NCI-H2227 (cell line): ENCODE results near the gene DAB1.
A peak's percentile ranks its signal among the peaks of the same experiment; 100 is the strongest.

Experiments
- DNase-seq: peaks from one replicate; lab custom pipeline; 2025; ENCODE audit not compliant: unreplicated experiment; lab: John Stamatoyannopoulos, UW

The DAB1 gene

GRCh38 chr1:57423656-57424211 lies at the start of gene DAB1:
Gene DAB1 (minus strand): TSS chr1:57424060. CDS start chr1:57291030, 133,030 bp downstream.
- peak; percentile 59 for DNase-seq

- no peak for DNase-seq
Measured at GRCh38 chr1:57473448-57473847, 49.6 kb upstream of the DAB1 start.

DNA sequence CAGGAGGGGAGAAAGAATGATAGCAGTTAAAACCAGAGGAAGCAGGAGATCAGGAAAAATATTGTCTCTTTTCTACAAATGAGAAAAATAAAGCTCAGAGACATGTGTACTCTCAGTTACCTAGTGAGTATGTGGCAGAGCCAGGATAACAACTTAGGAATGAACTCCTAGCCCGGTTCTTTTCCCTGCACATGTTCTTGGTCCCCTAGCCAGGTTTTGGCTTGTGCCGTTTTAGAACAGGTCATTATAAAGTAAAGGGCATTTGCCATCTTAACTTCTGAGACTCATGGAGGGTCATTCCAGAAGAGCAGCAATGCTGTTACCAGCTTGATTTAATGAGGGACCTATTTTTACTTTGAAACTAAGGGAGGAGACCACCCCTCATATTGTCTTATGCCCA lies 48.1 kb upstream of the DAB1 start:
- no peak for DNase-seq

GRCh38 chr1:57470036-57470435 lies 46.2 kb upstream of the DAB1 start:
- no peak for DNase-seq

GRCh38 chr1:57468641-57469523 lies 45.0 kb upstream of the DAB1 start:
- no peak for DNase-seq

DNA sequence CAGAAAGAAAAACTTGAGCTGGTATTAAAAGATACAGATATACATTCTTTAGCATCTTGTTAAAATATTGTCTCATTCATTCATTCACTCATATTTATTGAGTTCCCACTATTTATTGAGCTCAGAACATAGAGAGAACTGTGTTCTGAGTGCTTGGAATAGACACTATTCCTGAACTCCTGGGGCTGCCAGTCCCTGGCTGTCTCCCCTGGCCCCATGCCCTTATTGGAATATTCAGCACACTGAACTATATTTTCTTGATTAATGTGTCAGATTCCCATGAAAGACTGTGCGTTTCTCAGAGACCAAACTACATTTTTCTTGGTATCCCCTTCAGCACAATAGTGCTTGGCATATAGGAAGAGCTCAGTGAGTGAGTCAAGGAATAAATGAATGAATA lies 44.0 kb upstream of the DAB1 start:
- no peak for DNase-seq

DNA sequence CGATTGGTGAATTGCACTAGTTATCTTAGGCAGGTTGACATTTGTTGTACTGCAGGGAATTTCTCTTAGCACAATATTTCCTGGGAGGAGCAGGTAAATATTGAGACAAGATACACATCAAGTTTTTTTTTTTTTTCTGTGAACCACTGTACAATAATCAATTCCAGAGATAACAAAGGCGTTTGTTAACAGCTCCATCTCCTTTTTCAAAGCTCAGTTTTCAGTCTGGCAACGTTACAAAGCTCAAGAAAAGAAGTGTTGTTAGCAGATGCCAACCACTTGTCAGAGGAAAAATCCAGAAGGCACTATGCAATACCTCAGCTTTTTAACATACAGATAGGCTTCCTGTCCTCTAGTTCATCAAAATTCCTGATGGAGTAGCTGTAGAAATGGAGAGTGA lies 40.9 kb upstream of the DAB1 start:
- no peak for DNase-seq

- no peak for DNase-seq
Measured at GRCh38 chr1:57463343-57463742, 39.5 kb upstream of the DAB1 start.

DNA sequence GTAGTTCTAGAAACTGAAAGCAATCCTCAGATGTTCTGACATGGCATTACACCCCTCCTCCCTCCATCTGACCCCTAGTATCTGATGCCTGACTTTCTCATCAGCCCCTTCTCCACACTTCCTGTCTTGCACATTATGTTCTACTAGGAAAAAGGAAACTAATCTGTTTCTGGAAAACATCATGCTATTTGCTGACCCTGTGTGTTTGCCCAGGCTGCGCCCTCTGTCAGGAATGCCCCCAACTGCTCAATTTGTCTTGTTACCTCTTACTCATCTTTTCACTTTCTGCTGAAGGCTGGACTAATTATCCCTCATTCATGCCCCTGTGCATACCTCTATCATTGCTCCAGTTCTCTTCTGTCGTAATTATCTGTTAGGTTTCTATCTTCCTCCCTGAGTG lies 37.5 kb upstream of the DAB1 start:
- DNase-seq: peak; percentile 11

- no peak for DNase-seq
Measured at GRCh38 chr1:57451516-57451915, 27.7 kb upstream of the DAB1 start.

- no peak for DNase-seq
Measured at GRCh38 chr1:57450981-57451380, 27.1 kb upstream of the DAB1 start.

GRCh38 chr1:57447551-57447950 lies 23.7 kb upstream of the DAB1 start:
- DNase-seq: no peak

- no peak for DNase-seq
Measured at GRCh38 chr1:57443004-57443403, 19.1 kb upstream of the DAB1 start.

- DNase-seq: no peak
Measured at GRCh38 chr1:57440096-57440495, 16.2 kb upstream of the DAB1 start.

DNA sequence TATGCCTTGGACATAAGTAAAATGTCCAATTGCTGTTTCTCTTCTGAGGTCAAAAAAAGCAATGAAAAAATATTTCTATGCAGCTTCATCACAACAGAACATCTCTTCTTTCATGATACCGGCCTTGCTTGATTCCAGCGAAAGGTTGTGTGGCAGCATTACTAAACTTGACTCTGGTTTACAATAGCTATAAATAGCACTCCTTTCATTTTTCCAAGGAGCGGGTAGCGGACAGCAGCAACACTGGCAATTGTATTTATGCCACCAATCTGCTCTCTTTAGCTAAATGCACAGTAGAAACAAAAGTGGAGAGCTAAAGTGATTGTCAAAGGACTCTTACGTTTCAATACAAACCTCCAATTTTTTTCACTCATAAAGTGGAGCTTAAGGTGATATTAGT lies 7.5 kb upstream of the DAB1 start:
- peak; percentile 77 for DNase-seq

- DNase-seq: peak; percentile 61
Measured at GRCh38 chr1:57424231-57425027, 569 bp upstream of the DAB1 start.

DNA sequence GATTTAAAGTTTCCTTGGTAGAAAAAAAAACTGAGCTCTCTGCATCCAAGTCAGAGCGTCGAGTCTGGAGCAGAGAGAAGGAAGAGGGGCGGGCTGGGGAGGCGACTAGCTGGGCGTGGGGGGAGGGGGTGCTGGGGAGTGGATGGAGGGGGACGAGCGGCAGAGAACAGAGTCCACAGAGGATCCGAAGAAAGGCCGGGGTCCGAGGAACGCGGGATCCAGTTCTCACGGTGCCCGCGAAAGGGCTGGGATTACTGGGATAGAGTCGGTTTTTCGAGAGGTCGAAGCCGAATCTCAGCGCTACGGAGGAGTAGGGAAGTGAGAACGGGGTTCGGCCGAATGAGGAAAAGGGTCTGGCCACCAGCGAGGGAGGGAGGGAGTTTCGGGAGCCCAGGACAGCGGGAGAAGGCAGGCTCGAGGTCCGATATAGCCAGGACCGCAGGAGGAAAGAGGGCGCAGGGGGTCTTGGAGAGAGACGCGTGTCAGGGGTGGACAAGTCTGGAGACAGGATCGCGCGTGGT lies 665 bp downstream of the DAB1 start:
- peak; percentile 33 for DNase-seq

GRCh38 chr1:57422271-57423134 lies 1.4 kb downstream of the DAB1 start:
- DNase-seq: peak; percentile 36

DNA sequence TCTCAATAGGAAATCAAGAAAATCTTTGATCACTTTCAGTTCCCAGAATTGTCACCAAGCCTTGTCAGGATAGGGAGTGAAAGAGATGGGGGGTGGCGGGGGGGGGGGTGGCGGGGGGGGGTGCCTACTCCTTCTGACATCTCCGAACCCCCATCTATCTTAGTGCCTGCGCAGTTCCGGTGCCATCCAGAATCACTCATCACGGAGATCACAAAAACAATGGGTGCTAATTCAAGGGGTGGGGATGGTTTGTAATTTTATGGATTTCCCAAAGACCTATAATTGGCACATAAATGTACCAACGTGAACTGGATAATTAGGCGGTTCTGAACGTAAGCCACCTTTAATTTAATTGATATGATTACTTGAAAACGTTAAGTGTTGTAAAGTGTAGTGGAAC lies 2.1 kb downstream of the DAB1 start:
- DNase-seq: no peak

DNA sequence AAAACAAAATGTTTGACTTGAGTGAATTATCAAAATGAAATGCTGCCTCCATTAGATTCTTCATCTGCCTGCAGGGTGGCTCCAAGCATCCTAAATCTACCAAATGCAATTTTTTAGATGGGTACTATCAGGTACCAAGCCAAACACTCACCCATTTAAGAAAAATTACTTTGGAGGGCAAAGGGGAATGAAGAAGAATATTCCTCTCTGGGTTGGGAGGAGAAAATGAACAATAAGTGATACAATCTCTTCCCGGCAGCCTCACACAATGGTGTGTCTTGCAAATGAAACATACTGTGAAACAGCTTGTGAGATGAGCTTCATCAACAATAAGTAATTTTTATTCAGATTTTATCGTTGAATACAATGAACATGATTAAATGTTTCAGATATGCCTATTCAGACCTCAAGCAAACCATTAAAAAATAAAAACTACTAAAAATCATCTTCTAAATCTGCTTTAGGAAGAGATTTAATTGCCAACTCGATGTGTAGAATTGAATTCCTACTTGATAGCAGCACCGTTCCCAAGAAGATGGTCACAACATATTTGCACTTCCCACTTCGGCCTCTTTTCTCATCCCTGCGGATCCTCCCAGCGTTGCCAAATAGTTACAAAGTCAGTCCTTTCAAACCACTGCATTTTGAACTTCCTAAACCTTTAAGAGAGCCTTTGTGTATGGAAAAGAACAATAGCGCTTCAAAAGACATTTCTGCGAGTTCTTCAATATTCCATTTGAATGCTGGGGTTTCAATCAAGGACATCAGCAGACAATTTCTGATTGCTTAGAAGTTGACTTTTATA lies 2.7 kb downstream of the DAB1 start:
- peak; percentile 12 for DNase-seq
